Endometrial microvascular endothelial cells (primary cell): Measurements from ENCODE around the gene MILR1. TPM values are rescaled to one million over a fixed set of nuclear protein-coding genes. Genes with fewer than 3 reads are reported as not detected.
"Not testable (repeated sequence)": the region's sequence is repeated elsewhere in the genome, so short reads cannot be mapped to it uniquely, and the experiment has no call there.

Experiments
- in situ Hi-C: cut with HindIII; loops from 2 replicates; pipeline ENCODE4 v1.10.0; 2017; ENCODE audit warnings: low sequenced_read_pairs, low pct_unique_long_range_greater_than_20kb; ENCODE audit errors: inconsistent ontology term
- total RNA-seq: library from RNA; depleted of rRNA; stranded (reverse); fragments of >200 nt; gene quantifications from one replicate; pipeline ENCODE4 v1.2.3, GENCODE V29; 2015; ENCODE audit errors: inconsistent ontology term

Gene MILR1, protein sequence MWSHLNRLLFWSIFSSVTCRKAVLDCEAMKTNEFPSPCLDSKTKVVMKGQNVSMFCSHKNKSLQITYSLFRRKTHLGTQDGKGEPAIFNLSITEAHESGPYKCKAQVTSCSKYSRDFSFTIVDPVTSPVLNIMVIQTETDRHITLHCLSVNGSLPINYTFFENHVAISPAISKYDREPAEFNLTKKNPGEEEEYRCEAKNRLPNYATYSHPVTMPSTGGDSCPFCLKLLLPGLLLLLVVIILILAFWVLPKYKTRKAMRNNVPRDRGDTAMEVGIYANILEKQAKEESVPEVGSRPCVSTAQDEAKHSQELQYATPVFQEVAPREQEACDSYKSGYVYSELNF
- 2.1 TPM for total RNA-seq

GRCh38 chr17:64448665-64449512, at the start of gene MILR1:
Gene MILR1, plus strand, starts transcription at chr17:64449115. Its CDS starts 54 bp downstream, at chr17:64449169.
- in situ Hi-C loops, result no loop called here

- in situ Hi-C loops, result loop anchor here (10.0 kb wide), 1 partner anchor 75 kb away; no protein-coding TSS in a partner anchor
Observed at GRCh38 chr17:64399767-64400156, 49.2 kb upstream of the MILR1 start.

- in situ Hi-C loops, result no loop called here
Observed at GRCh38 chr17:64400642-64401041, 48.3 kb upstream of the MILR1 start.

- in situ Hi-C loops, result no loop called here
Observed at GRCh38 chr17:64401244-64401860, 47.6 kb upstream of the MILR1 start.

DNA sequence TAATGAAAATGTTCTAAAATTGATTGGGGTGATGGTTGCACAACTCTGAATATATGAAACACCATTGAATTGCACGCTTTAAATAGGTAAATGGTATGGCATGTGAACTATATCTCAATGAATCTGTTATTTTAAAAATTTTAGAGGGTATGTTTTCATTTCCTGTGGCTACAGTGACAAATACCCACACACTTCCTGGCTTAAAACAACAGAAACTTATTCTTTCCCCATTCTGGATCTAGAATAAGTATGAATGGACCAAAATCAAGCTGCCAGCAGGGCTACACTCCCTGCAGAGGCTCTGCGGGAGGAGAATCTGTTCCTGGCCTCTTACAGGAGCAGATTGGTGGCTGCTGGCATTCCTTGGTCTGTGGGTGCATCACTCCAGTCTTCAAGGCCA, 47.0 kb upstream of the MILR1 start:
- in situ Hi-C loops, result no loop called here

GRCh38 chr17:64402469-64402868, 46.4 kb upstream of the MILR1 start:
- in situ Hi-C loops, result no loop called here

DNA sequence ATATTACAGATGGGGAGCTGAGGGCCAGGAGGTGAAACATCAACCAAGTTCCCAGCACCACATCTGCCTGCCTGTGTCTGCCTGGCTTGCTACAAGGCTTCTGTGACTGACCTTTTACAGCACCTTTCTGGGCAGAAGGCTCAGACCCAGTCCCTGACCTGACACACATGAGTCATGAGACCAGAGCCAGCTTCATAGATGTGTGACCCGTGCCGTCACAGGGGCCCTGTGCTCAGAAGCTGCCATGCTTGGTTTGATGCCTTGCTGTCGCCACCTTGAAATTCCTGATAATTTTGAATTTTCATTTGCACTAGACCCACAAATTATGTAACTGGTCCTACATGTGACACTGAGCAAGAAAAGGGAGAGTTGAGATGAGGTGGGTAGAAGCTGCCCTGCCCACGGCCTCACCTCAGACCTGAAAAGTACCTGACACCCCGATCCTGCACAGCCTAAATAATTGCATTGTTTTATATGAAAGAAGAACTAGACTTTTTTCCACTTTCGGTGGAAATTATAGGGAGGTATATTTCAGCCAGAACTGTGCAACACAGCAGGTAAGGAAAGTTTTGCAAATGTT, 44.9 kb upstream of the MILR1 start:
- in situ Hi-C loops, result no loop called here

- in situ Hi-C loops, result no loop called here
Observed at GRCh38 chr17:64406321-64407200, 42.4 kb upstream of the MILR1 start.

GRCh38 chr17:64410750-64411490, 38.0 kb upstream of the MILR1 start:
- in situ Hi-C loops, result no loop called here

DNA sequence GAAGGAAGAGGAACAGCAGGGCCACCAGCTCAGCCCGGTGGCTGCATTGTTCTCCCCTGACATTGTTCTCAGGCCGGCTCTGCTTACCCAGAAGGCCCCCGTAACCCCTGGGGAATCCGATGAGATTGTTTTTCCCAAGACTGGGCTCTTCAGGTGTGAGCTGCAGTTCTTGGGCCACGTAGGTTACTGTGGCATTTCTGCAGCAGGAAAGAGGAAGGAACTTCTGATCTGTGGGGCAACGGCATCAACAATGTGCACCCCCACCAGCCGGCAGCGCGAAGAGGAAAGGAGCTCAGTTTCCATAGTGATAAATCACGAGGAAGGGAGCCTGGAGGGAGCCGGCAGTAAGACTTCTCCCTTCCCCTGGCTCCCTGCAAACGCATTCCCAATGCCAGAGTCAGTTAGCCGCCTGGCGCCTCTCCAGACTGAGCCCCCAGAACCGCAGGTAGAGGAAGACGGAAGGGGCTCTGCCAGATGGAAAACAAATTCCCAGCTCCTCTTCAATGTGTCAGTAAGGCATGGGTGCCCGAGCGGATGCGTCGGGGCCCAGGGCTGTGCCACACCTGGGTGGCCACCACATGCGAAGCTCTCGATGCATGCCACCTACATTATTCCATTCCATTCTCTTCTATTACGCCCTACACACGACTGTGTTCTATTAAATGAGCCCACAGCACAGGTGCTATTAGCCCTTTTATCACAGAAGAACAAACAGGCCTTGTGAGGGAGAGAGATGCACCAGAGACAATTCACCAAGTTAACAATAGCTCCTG, 36.7 kb upstream of the MILR1 start:
- in situ Hi-C loops, result no loop called here

GRCh38 chr17:64412944-64413381, 36.0 kb upstream of the MILR1 start:
- in situ Hi-C loops, result no loop called here

- in situ Hi-C loops, result no loop called here
Observed at GRCh38 chr17:64413513-64413912, 35.4 kb upstream of the MILR1 start.

GRCh38 chr17:64418506-64419339, 30.2 kb upstream of the MILR1 start:
- in situ Hi-C loops, result no loop called here

DNA sequence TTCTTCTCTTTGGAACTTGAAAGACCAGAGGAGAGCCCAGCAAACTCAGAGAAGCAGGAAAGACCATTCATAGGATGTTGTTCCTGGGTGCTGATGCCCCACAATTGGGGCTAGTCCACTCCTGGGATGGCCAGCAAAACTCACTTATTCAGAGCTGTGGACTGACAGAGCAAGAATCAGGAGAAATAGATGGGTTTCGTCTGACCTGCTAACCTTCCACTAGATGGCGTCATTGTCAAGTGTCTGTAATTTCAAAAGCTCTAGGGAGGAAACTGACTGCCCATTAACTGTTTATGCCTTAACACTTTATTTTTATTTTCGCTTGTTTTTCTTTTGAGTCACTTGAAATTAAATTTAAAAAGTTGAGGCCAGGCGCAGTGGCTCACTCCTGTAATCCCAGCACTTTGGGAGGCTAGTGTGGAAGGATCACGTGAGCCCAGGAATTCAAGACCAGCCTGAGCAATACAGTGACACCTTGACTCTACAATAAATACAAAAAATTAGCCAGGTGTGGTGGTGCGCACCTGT, 28.7 kb upstream of the MILR1 start:
- in situ Hi-C loops, result no loop called here

DNA sequence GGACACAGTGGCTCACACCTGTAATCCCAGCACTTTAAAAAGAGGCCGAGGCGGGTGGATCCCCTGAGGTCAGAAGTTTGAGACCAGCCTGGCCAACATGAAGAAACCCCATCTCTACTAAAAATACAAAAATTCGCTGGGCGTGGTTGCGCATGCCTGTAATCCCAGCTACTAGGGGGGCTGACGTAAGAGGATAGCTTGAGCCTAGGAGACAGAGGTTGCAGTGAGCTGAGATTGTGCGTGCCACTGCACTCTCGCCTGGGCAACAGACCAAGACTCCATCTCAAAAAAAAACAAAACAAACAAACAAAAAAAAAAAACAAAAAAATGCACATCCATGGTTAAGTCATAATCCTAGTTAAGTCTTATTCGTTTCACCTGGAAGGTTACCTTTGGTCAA, 26.8 kb upstream of the MILR1 start:
- in situ Hi-C loops, result not testable (repeated sequence)

GRCh38 chr17:64423881-64424280, 25.0 kb upstream of the MILR1 start:
- in situ Hi-C loops, result no loop called here
